Erythroblast (primary cell): Measurements from ENCODE around the gene DOK7.

Source experiments
- GATA1 ChIP-seq: IDR thresholded peaks from 2 replicates; pipeline ENCODE4 v1.6.1; 2011; ENCODE audit warnings: low read depth, mild to moderate bottlenecking, control low read depth, low read length, moderate library complexity
- POLR2A ChIP-seq: IDR thresholded peaks from 2 replicates; pipeline ENCODE4 v1.6.1; 2011; ENCODE audit warnings: mild to moderate bottlenecking, low read length

GRCh38 chr4:3422808-3423297 lies 40.3 kb upstream of the DOK7 start:
- TF ChIP-seq POLR2A: no peak
- no peak for TF ChIP-seq GATA1
